ENCODE measurements around the gene CYTH1. TPM values are rescaled to one million over a fixed set of nuclear protein-coding genes. Genes with fewer than 3 reads are reported as not detected.

CYTH1 gene
- total and polyA plus RNA-seq, 4 donors = 28.1 to 50.4 (median 42.4) TPM

GRCh38 chr17:78822552-78822951 lies 40.5 kb upstream of the CYTH1 start:
- H3K27me3 ChIP-seq (ENCODE audit: control insufficient read depth, insufficient read depth, low read length) = no peaks in the 10 kb centered on the region
- H3K9me3 ChIP-seq (ENCODE audit: control insufficient read depth, insufficient read depth, low read length) = no peaks in the 10 kb centered on the region
- no peak for DNase-seq (ENCODE audit: low read depth in 4 of 6, low spot score in 6 of 6)
- 95% methylated on average over 13 of the region's 14 CpGs for WGBS (ENCODE audit: insufficient coverage)
- no peak overlapping the region for H3K4me3 ChIP-seq (ENCODE audit: low read depth, low read length)
- H3K4me1 ChIP-seq (ENCODE audit: control insufficient read depth, insufficient read depth, low read length) = peaks cover 6% of the 10 kb centered on the region
- H3K36me3 ChIP-seq (ENCODE audit: control insufficient read depth, insufficient read depth, low read length) = peaks cover 94% of the 10 kb centered on the region
- peak overlapping the region; percentile 25 for H3K27ac ChIP-seq (ENCODE audit: low read depth, low read length)

- Histone ChIP-seq H3K4me1 (ENCODE audit: control insufficient read depth, insufficient read depth, low read length) (peaks cover 6% of the 10 kb centered on the region), H3K9me3 (ENCODE audit: control insufficient read depth, insufficient read depth, low read length) (no peaks in the 10 kb centered on the region), H3K27ac (ENCODE audit: low read depth, low read length) (no peak overlapping the region), H3K36me3 (ENCODE audit: control insufficient read depth, insufficient read depth, low read length) (peaks cover 94% of the 10 kb centered on the region), H3K27me3 (ENCODE audit: control insufficient read depth, insufficient read depth, low read length) (no peaks in the 10 kb centered on the region), H3K4me3 (ENCODE audit: low read depth, low read length) (no peak overlapping the region)
- 95% methylated on average over 8 of the region's 8 CpGs for WGBS (ENCODE audit: insufficient coverage)
- DNase-seq (ENCODE audit: low read depth in 4 of 6, low spot score in 6 of 6) = no peak
These were observed 39.9 kb upstream of the CYTH1 start for GRCh38 chr17:78821961-78822360.

GRCh38 chr17:78820841-78821240 lies 38.8 kb upstream of the CYTH1 start:
- no peak overlapping the region for H3K27ac ChIP-seq (ENCODE audit: low read depth, low read length)
- no peaks in the 10 kb centered on the region for H3K27me3 ChIP-seq (ENCODE audit: control insufficient read depth, insufficient read depth, low read length)
- peaks cover 6% of the 10 kb centered on the region for H3K4me1 ChIP-seq (ENCODE audit: control insufficient read depth, insufficient read depth, low read length)
- H3K9me3 ChIP-seq (ENCODE audit: control insufficient read depth, insufficient read depth, low read length) = no peaks in the 10 kb centered on the region
- 90% methylated on average over 13 of the region's 13 CpGs for WGBS (ENCODE audit: insufficient coverage)
- H3K4me3 ChIP-seq (ENCODE audit: low read depth, low read length) = no peak overlapping the region
- DNase-seq (ENCODE audit: low read depth in 4 of 6, low spot score in 6 of 6) = no peak
- peaks cover 89% of the 10 kb centered on the region for H3K36me3 ChIP-seq (ENCODE audit: control insufficient read depth, insufficient read depth, low read length)

GRCh38 chr17:78819806-78820792 lies 38.0 kb upstream of the CYTH1 start:
- no peak overlapping the region for H3K27ac ChIP-seq (ENCODE audit: low read depth, low read length)
- no peak for DNase-seq (ENCODE audit: low read depth in 4 of 6, low spot score in 6 of 6)
- H3K4me3 ChIP-seq (ENCODE audit: low read depth, low read length) = no peak overlapping the region
- H3K9me3 ChIP-seq (ENCODE audit: control insufficient read depth, insufficient read depth, low read length) = no peaks in the 10 kb centered on the region
- WGBS (ENCODE audit: insufficient coverage) = 96% methylated on average over 12 of the region's 18 CpGs
- H3K27me3 ChIP-seq (ENCODE audit: control insufficient read depth, insufficient read depth, low read length) = no peaks in the 10 kb centered on the region
- peaks cover 6% of the 10 kb centered on the region for H3K4me1 ChIP-seq (ENCODE audit: control insufficient read depth, insufficient read depth, low read length)
- H3K36me3 ChIP-seq (ENCODE audit: control insufficient read depth, insufficient read depth, low read length) = peaks cover 86% of the 10 kb centered on the region

- no peak overlapping the region for H3K4me3 ChIP-seq (ENCODE audit: low read depth, low read length)
- H3K36me3 ChIP-seq (ENCODE audit: control insufficient read depth, insufficient read depth, low read length) = peaks cover 86% of the 10 kb centered on the region
- no peaks in the 10 kb centered on the region for H3K27me3 ChIP-seq (ENCODE audit: control insufficient read depth, insufficient read depth, low read length)
- WGBS (ENCODE audit: insufficient coverage) = 98% methylated on average over 5 of the region's 8 CpGs
- H3K4me1 ChIP-seq (ENCODE audit: control insufficient read depth, insufficient read depth, low read length) = peaks cover 6% of the 10 kb centered on the region
- no peaks in the 10 kb centered on the region for H3K9me3 ChIP-seq (ENCODE audit: control insufficient read depth, insufficient read depth, low read length)
- DNase-seq (ENCODE audit: low read depth in 4 of 6, low spot score in 6 of 6) = no peak
- no peak overlapping the region for H3K27ac ChIP-seq (ENCODE audit: low read depth, low read length)
These were observed 37.3 kb upstream of the CYTH1 start for GRCh38 chr17:78819402-78819801.

GRCh38 chr17:78818932-78819331 lies 36.9 kb upstream of the CYTH1 start:
- 88% methylated on average over 4 of the region's 6 CpGs for WGBS (ENCODE audit: insufficient coverage)
- peaks cover 6% of the 10 kb centered on the region for H3K4me1 ChIP-seq (ENCODE audit: control insufficient read depth, insufficient read depth, low read length)
- H3K27ac ChIP-seq (ENCODE audit: low read depth, low read length) = no peak overlapping the region
- H3K36me3 ChIP-seq (ENCODE audit: control insufficient read depth, insufficient read depth, low read length) = peaks cover 86% of the 10 kb centered on the region
- DNase-seq (ENCODE audit: low read depth in 4 of 6, low spot score in 6 of 6) = no peak
- no peak overlapping the region for H3K4me3 ChIP-seq (ENCODE audit: low read depth, low read length)
- no peaks in the 10 kb centered on the region for H3K9me3 ChIP-seq (ENCODE audit: control insufficient read depth, insufficient read depth, low read length)
- no peaks in the 10 kb centered on the region for H3K27me3 ChIP-seq (ENCODE audit: control insufficient read depth, insufficient read depth, low read length)

- Histone ChIP-seq H3K27ac (ENCODE audit: low read depth, low read length) (no peak overlapping the region), H3K4me3 (ENCODE audit: low read depth, low read length) (no peak overlapping the region), H3K36me3 (ENCODE audit: control insufficient read depth, insufficient read depth, low read length) (peaks cover 86% of the 10 kb centered on the region), H3K4me1 (ENCODE audit: control insufficient read depth, insufficient read depth, low read length) (peaks cover 3% of the 10 kb centered on the region), H3K9me3 (ENCODE audit: control insufficient read depth, insufficient read depth, low read length) (no peaks in the 10 kb centered on the region), H3K27me3 (ENCODE audit: control insufficient read depth, insufficient read depth, low read length) (no peaks in the 10 kb centered on the region)
- DNase-seq (ENCODE audit: low read depth in 4 of 6, low spot score in 6 of 6) = no peak
- 95% methylated on average over 17 of the region's 19 CpGs for WGBS (ENCODE audit: insufficient coverage)
These were observed 36.2 kb upstream of the CYTH1 start for GRCh38 chr17:78818152-78818846.

- no peaks in the 10 kb centered on the region for H3K27me3 ChIP-seq (ENCODE audit: control insufficient read depth, insufficient read depth, low read length)
- WGBS (ENCODE audit: insufficient coverage) = 81% methylated on average over 4 of the region's 6 CpGs
- H3K4me1 ChIP-seq (ENCODE audit: control insufficient read depth, insufficient read depth, low read length) = no peaks in the 10 kb centered on the region
- no peak for DNase-seq (ENCODE audit: low read depth in 4 of 6, low spot score in 6 of 6)
- H3K4me3 ChIP-seq (ENCODE audit: low read depth, low read length) = no peak overlapping the region
- H3K27ac ChIP-seq (ENCODE audit: low read depth, low read length) = no peak overlapping the region
- H3K36me3 ChIP-seq (ENCODE audit: control insufficient read depth, insufficient read depth, low read length) = peaks cover 86% of the 10 kb centered on the region
- H3K9me3 ChIP-seq (ENCODE audit: control insufficient read depth, insufficient read depth, low read length) = no peaks in the 10 kb centered on the region
These were observed 35.0 kb upstream of the CYTH1 start for GRCh38 chr17:78817123-78817522.

GRCh38 chr17:78815696-78816095 lies 33.6 kb upstream of the CYTH1 start:
- Histone ChIP-seq H3K36me3 (ENCODE audit: control insufficient read depth, insufficient read depth, low read length) (peaks cover 84% of the 10 kb centered on the region), H3K9me3 (ENCODE audit: control insufficient read depth, insufficient read depth, low read length) (no peaks in the 10 kb centered on the region), H3K27ac (ENCODE audit: low read depth, low read length) (no peak overlapping the region), H3K4me3 (ENCODE audit: low read depth, low read length) (no peak overlapping the region), H3K4me1 (ENCODE audit: control insufficient read depth, insufficient read depth, low read length) (no peaks in the 10 kb centered on the region), H3K27me3 (ENCODE audit: control insufficient read depth, insufficient read depth, low read length) (no peaks in the 10 kb centered on the region)
- WGBS (ENCODE audit: insufficient coverage) = 84% methylated on average over 7 of the region's 7 CpGs
- no peak for DNase-seq (ENCODE audit: low read depth in 4 of 6, low spot score in 6 of 6)

Data from spinal cord (tissue), 10 donors.